KOPT-K1 (cell line): Measurements from ENCODE around the gene AP5M1.

Source experiments
- H3K27ac ChIP-seq: fragments of 200-600 bp; sonication (generic); 2 replicates; pipeline ENCODE4 v1.5.1; 2016; ENCODE audit warnings: antibody characterized with exemption, mild to moderate bottlenecking, low read depth, low read length; ENCODE audit not compliant: poor library complexity, severe bottlenecking
- H3K36me3 ChIP-seq: fragments of 200-600 bp; sonication (generic); 2 replicates; pipeline ENCODE4 v1.5.1; 2017; ENCODE audit warnings: antibody characterized with exemption, mild to moderate bottlenecking, low read length, moderate library complexity; ENCODE audit not compliant: insufficient read depth
- H3K9me3 ChIP-seq: fragments of 200-600 bp; sonication (generic); 2 replicates; pipeline ENCODE4 v1.5.1; 2017; ENCODE audit warnings: antibody characterized with exemption, low read length, mild to moderate bottlenecking; ENCODE audit not compliant: insufficient read depth, poor library complexity, severe bottlenecking

AP5M1 gene

DNA sequence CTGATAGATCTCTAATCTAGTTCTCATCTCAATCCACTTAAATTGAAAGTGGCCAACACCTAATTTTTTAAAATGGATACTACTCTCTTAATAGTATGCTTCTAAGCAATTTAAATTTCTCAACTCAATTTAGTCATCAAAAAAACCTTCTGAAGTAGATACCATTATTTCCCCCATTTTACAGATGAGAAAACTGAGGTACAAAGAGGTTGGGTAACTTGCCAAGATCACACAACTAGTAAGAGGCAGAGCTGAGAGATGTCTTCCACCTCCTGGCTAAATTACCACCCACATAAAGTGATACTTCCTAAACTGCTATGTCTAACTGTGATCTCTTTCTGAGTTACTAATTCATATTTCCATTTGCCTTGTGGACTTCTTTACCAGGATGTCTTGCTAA is 6.7 kb upstream of the AP5M1 start:
- no peak overlapping the region for H3K27ac ChIP-seq
- peaks cover 18% of the 10 kb centered on the region; the same call in 1 of the 2 replicates for H3K36me3 ChIP-seq
- no peaks in the 10 kb centered on the region for H3K9me3 ChIP-seq

DNA sequence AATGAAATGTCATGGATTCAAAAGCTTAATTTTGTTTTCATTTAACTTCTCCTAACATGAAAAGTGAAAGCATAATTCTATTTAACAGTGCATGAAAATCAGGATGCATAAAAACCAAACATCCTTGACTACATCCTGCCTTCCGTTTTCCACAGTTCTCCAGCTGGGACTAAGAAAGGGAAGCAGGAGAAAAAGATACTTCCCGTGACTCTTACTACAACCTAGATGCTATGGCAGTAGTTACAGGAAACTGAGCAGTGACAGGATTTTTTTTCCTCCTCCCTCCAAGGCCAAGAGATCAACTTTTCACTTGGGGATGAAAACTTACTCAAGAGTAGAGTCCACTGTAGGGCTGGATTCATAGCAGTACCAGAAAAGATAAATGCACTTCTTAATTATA is 2.7 kb upstream of the AP5M1 start:
- Histone ChIP-seq H3K27ac (no peak overlapping the region), H3K9me3 (no peaks in the 10 kb centered on the region), H3K36me3 (no peaks in the 10 kb centered on the region)

DNA sequence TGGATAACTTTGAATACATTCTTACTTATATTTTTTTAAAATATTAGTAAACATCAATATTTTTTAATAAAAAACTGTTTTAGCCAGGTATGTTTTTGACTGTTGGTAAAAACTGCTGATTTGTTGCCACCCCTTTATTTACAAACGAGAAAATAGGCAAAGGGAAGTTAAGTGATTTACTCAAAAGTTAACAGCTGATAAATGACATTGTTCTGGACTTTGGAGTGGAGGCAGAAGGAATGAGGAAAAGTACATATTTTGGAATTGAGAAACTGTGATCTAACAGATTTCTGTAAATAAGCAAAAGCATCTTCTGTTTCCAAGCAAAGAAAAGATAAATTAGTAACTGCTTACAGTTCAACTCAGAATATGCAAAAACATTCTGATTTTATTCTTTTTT is 4.5 kb downstream of the AP5M1 start:
- Histone ChIP-seq H3K36me3 (peaks cover 55% of the 10 kb centered on the region), H3K27ac (no peak overlapping the region), H3K9me3 (no peaks in the 10 kb centered on the region)

GRCh38 chr14:57274551-57274950 is 5.8 kb downstream of the AP5M1 start:
- H3K27ac ChIP-seq = no peak overlapping the region
- H3K9me3 ChIP-seq = no peaks in the 10 kb centered on the region
- peaks cover 66% of the 10 kb centered on the region for H3K36me3 ChIP-seq

- Histone ChIP-seq H3K36me3 (peaks cover 71% of the 10 kb centered on the region), H3K27ac (no peak overlapping the region), H3K9me3 (no peaks in the 10 kb centered on the region)
Measured at GRCh38 chr14:57275023-57275664, 6.4 kb downstream of the AP5M1 start.

GRCh38 chr14:57277062-57277461 is 8.3 kb downstream of the AP5M1 start:
- H3K36me3 ChIP-seq = peaks cover 87% of the 10 kb centered on the region
- H3K27ac ChIP-seq = no peak overlapping the region
- no peaks in the 10 kb centered on the region for H3K9me3 ChIP-seq

- Histone ChIP-seq H3K9me3 (no peaks in the 10 kb centered on the region), H3K27ac (no peak overlapping the region), H3K36me3 (peaks cover 92% of the 10 kb centered on the region)
Measured at GRCh38 chr14:57287745-57288144, 19.0 kb downstream of the AP5M1 start.

DNA sequence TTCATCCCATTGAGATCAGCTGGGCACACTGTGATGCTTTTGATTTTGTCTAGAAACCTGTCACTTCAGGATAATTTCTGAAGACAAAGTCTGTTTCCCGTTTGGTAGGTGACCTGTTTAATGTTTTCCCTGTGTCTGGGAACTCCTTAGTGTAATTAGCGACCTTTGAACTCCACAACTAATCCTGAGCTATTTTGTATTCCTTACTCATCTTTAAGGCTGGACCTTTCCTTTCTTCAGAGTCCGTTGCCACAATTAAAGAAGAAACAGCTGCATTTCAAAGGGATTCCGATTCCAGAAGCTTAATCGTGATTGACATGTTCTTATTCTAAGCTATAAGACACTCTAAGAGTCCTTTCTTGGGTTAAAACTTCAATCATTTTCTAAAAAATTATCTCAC is 22.0 kb downstream of the AP5M1 start:
- no peaks in the 10 kb centered on the region for H3K9me3 ChIP-seq
- no peak overlapping the region for H3K27ac ChIP-seq
- peaks cover 68% of the 10 kb centered on the region for H3K36me3 ChIP-seq

GRCh38 chr14:57291692-57292647 is 23.2 kb downstream of the AP5M1 start:
- Histone ChIP-seq H3K27ac (no peak overlapping the region), H3K9me3 (no peaks in the 10 kb centered on the region), H3K36me3 (peaks cover 55% of the 10 kb centered on the region)

- Histone ChIP-seq H3K27ac (no peak overlapping the region), H3K9me3 (no peaks in the 10 kb centered on the region), H3K36me3 (peaks cover 38% of the 10 kb centered on the region)
Measured at GRCh38 chr14:57293866-57294837, 25.4 kb downstream of the AP5M1 start.

DNA sequence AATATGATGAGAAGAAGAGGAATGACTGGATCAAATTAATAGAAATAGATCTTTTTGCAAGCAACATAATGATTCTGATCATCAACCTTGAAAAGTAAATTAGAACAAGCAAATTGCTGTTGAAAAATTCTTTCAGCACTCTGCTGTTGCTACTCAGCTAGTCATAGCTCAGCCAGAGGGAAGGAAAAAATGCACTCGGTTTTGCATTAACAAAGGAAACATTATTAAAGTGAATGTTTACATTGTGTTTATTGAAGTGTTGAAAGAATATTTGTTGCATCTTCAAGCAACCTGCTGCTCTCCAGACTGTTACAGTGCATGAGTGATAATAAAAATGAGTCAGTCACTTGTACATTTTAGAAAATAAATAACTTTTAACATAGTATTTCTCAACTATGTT is 26.5 kb downstream of the AP5M1 start:
- Histone ChIP-seq H3K27ac (no peak overlapping the region), H3K9me3 (no peaks in the 10 kb centered on the region), H3K36me3 (peaks cover 27% of the 10 kb centered on the region)

GRCh38 chr14:57297852-57298251 is 29.1 kb downstream of the AP5M1 start:
- Histone ChIP-seq H3K36me3 (peaks cover 5% of the 10 kb centered on the region; the same call in 1 of the 2 replicates), H3K9me3 (no peaks in the 10 kb centered on the region), H3K27ac (no peak overlapping the region)

DNA sequence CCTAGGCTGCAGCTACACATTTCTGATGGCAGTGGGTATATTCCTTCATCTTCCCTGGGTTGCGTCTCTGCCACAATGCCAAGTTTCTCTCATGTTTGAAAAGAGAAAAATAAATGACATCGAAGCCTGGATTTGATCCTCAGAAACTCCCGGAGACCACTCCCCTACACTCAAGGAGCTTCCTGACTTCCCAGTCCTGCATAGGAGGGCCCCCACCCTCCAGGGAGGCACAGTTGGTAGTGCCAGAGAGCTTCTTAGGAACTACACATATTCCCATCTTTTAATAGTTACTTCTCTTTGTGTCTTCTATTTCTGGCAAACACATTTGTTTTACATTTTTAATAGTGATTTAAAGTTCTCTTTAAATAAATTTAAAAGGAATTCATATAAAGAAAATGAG is 30.7 kb downstream of the AP5M1 start:
- Histone ChIP-seq H3K27ac (no peak overlapping the region), H3K36me3 (peaks cover 5% of the 10 kb centered on the region; the same call in 1 of the 2 replicates), H3K9me3 (no peaks in the 10 kb centered on the region)

DNA sequence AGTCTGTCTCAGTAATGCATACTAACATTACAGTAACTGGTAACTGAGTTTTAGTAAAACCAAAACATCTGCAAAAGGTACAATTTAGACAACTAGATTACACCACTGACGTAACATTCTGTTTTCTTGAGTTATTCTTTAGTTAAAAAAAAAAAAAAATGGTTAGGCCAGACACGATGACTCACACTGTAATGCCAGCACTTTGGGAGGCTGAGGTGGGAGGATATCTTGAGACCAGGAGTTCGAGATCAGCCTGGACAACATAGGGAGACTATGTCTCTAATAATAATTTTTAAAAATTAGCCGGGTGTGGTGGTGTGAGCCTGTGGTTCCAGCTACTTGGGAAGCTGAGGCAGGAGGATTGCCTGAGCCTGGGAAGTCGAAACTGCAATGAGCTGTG is 34.1 kb downstream of the AP5M1 start:
- Histone ChIP-seq H3K27ac (no peak overlapping the region), H3K9me3 (no peaks in the 10 kb centered on the region), H3K36me3 (no peaks in the 10 kb centered on the region)
